ENCODE data around the gene SIAH2.

SIAH2 gene

GRCh38 chr3:150762662-150763121 is 277 bp downstream of the SIAH2 start:
- no peak for TF ChIP-seq CTCF (IDR thresholded peaks at IDR 0.05; ENCODE audit: extremely low read depth, missing control alignments)
- no peak for DNase-seq (ENCODE audit: low spot score)

- no peak for TF ChIP-seq CTCF (IDR thresholded peaks at IDR 0.05; ENCODE audit: extremely low read depth, missing control alignments)
- DNase-seq (ENCODE audit: low spot score) = no peak
These were observed 923 bp downstream of the SIAH2 start for GRCh38 chr3:150761831-150762661.

GRCh38 chr3:150760431-150761200 is 2.4 kb downstream of the SIAH2 start:
- TF ChIP-seq CTCF (IDR thresholded peaks at IDR 0.05; ENCODE audit: extremely low read depth, missing control alignments) = no peak
- peak; percentile 65 for DNase-seq (ENCODE audit: low spot score)

GRCh38 chr3:150759947-150760346 is 3.0 kb downstream of the SIAH2 start:
- TF ChIP-seq CTCF (IDR thresholded peaks at IDR 0.05; ENCODE audit: extremely low read depth, missing control alignments) = no peak
- DNase-seq (ENCODE audit: low spot score) = no peak

GRCh38 chr3:150759319-150759718 is 3.6 kb downstream of the SIAH2 start:
- no peak for TF ChIP-seq CTCF (IDR thresholded peaks at IDR 0.05; ENCODE audit: extremely low read depth, missing control alignments)
- no peak for DNase-seq (ENCODE audit: low spot score)

- no peak for DNase-seq (ENCODE audit: low spot score)
- TF ChIP-seq CTCF (IDR thresholded peaks at IDR 0.05; ENCODE audit: extremely low read depth, missing control alignments) = no peak
These were observed 5.2 kb downstream of the SIAH2 start for GRCh38 chr3:150757768-150758167.

- DNase-seq (ENCODE audit: low spot score) = no peak
- TF ChIP-seq CTCF (IDR thresholded peaks at IDR 0.05; ENCODE audit: extremely low read depth, missing control alignments) = no peak
These were observed 5.6 kb downstream of the SIAH2 start for GRCh38 chr3:150757364-150757763.

Data from GM20000 (cell line).